MG63 (cell line): Measurements from ENCODE around the gene PPP1R16B. TPM values are rescaled to one million over a fixed set of nuclear protein-coding genes. Genes with fewer than 3 reads are reported as not detected.

Source experiments
- DNase-seq: peaks from one replicate; pipeline ENCODE4 v3.0.0-alpha.2; 2020
- H3K27me3 ChIP-seq: fragments of 250-450 bp; sonication (Bioruptor Pico); 2 replicates; pipeline ENCODE4 v1.5.1; 2020; ENCODE audit warnings: mild to moderate bottlenecking, moderate library complexity
- H3K36me3 ChIP-seq: fragments of 250-450 bp; sonication (Bioruptor Pico); 2 replicates; pipeline ENCODE4 v1.5.1; 2020; ENCODE audit warnings: mild to moderate bottlenecking, moderate library complexity
- H3K4me3 ChIP-seq: fragments of 250-450 bp; sonication (Bioruptor Pico); 2 replicates; pipeline ENCODE4 v1.5.1; 2020; ENCODE audit warnings: mild to moderate bottlenecking, moderate library complexity
- H3K9me3 ChIP-seq: fragments of 250-450 bp; sonication (Bioruptor Pico); 2 replicates; pipeline ENCODE4 v1.5.1; 2020; ENCODE audit warnings: mild to moderate bottlenecking, moderate library complexity
- total RNA-seq: library from RNA; depleted of rRNA; stranded (reverse); fragments of >200 nt; shearing (Covaris generic); gene quantifications from 2 replicates; pipeline ENCODE4 v1.2.3, GENCODE V29; 2014; ENCODE audit warnings: low replicate concordance

The PPP1R16B gene
- total RNA-seq, 1 experiment from 2014 or later, result not detected

GRCh38 chr20:38874460-38875174 lies 69.1 kb downstream of the PPP1R16B start:
- no peak for DNase-seq
- H3K4me3 ChIP-seq, result no peak overlapping the region
- H3K9me3 ChIP-seq, result no peaks in the 10 kb centered on the region; the same call in 1 of the 2 replicates
- no peaks in the 10 kb centered on the region for H3K36me3 ChIP-seq
- peaks cover 11% of the 10 kb centered on the region for H3K27me3 ChIP-seq

- Histone ChIP-seq H3K36me3 (no peaks in the 10 kb centered on the region), H3K9me3 (no peaks in the 10 kb centered on the region; the same call in 1 of the 2 replicates), H3K4me3 (no peak overlapping the region), H3K27me3 (peaks cover 11% of the 10 kb centered on the region)
- DNase-seq, result no peak
Measured at GRCh38 chr20:38875175-38875993, 69.9 kb downstream of the PPP1R16B start.

- Histone ChIP-seq H3K36me3 (no peaks in the 10 kb centered on the region), H3K9me3 (no peaks in the 10 kb centered on the region; the same call in 1 of the 2 replicates), H3K27me3 (peaks cover 8% of the 10 kb centered on the region), H3K4me3 (no peak overlapping the region)
- no peak for DNase-seq
Measured at GRCh38 chr20:38877483-38877882, 72.0 kb downstream of the PPP1R16B start.

- no peaks in the 10 kb centered on the region; the same call in 1 of the 2 replicates for H3K9me3 ChIP-seq
- DNase-seq, result no peak
- H3K36me3 ChIP-seq, result no peaks in the 10 kb centered on the region
- peaks cover 4% of the 10 kb centered on the region; the same call in 1 of the 2 replicates for H3K27me3 ChIP-seq
- no peak overlapping the region for H3K4me3 ChIP-seq
Measured at GRCh38 chr20:38878866-38879265, 73.4 kb downstream of the PPP1R16B start.

GRCh38 chr20:38880952-38881735 lies 75.6 kb downstream of the PPP1R16B start:
- Histone ChIP-seq H3K36me3 (no peaks in the 10 kb centered on the region), H3K4me3 (no peak overlapping the region), H3K27me3 (peaks cover 4% of the 10 kb centered on the region; the same call in 1 of the 2 replicates), H3K9me3 (no peaks in the 10 kb centered on the region; the same call in 1 of the 2 replicates)
- DNase-seq, result peak; percentile 41

- H3K4me3 ChIP-seq, result no peak overlapping the region
- H3K9me3 ChIP-seq, result no peaks in the 10 kb centered on the region; the same call in 1 of the 2 replicates
- H3K27me3 ChIP-seq, result peaks cover 4% of the 10 kb centered on the region; the same call in 1 of the 2 replicates
- DNase-seq, result no peak
- H3K36me3 ChIP-seq, result no peaks in the 10 kb centered on the region
Measured at GRCh38 chr20:38881806-38882440, 76.4 kb downstream of the PPP1R16B start.

- no peak for DNase-seq
- H3K4me3 ChIP-seq, result no peak overlapping the region
- H3K9me3 ChIP-seq, result no peaks in the 10 kb centered on the region; the same call in 1 of the 2 replicates
- no peaks in the 10 kb centered on the region for H3K36me3 ChIP-seq
- H3K27me3 ChIP-seq, result peaks cover 4% of the 10 kb centered on the region; the same call in 1 of the 2 replicates
Measured at GRCh38 chr20:38882600-38882999, 77.1 kb downstream of the PPP1R16B start.

GRCh38 chr20:38883081-38883980 lies 77.8 kb downstream of the PPP1R16B start:
- peaks cover 4% of the 10 kb centered on the region; the same call in 1 of the 2 replicates for H3K27me3 ChIP-seq
- no peak overlapping the region for H3K4me3 ChIP-seq
- DNase-seq, result peak; percentile 45
- no peaks in the 10 kb centered on the region for H3K36me3 ChIP-seq
- H3K9me3 ChIP-seq, result no peaks in the 10 kb centered on the region

GRCh38 chr20:38883981-38884733 lies 78.7 kb downstream of the PPP1R16B start:
- no peak for DNase-seq
- no peak overlapping the region for H3K4me3 ChIP-seq
- no peaks in the 10 kb centered on the region for H3K36me3 ChIP-seq
- H3K9me3 ChIP-seq, result no peaks in the 10 kb centered on the region
- peaks cover 2% of the 10 kb centered on the region; the same call in 1 of the 2 replicates for H3K27me3 ChIP-seq

- no peak for DNase-seq
- Histone ChIP-seq H3K4me3 (no peak overlapping the region), H3K9me3 (no peaks in the 10 kb centered on the region), H3K27me3 (peaks cover 2% of the 10 kb centered on the region; the same call in 1 of the 2 replicates), H3K36me3 (no peaks in the 10 kb centered on the region)
Measured at GRCh38 chr20:38885357-38885756, 79.9 kb downstream of the PPP1R16B start.

- no peaks in the 10 kb centered on the region for H3K36me3 ChIP-seq
- no peaks in the 10 kb centered on the region; the same call in 1 of the 2 replicates for H3K27me3 ChIP-seq
- no peaks in the 10 kb centered on the region for H3K9me3 ChIP-seq
- no peak for DNase-seq
- no peak overlapping the region for H3K4me3 ChIP-seq
Measured at GRCh38 chr20:38888059-38888831, 82.7 kb downstream of the PPP1R16B start.

GRCh38 chr20:38889050-38889449 lies 83.6 kb downstream of the PPP1R16B start:
- no peaks in the 10 kb centered on the region; the same call in 1 of the 2 replicates for H3K27me3 ChIP-seq
- no peaks in the 10 kb centered on the region for H3K9me3 ChIP-seq
- no peak for DNase-seq
- H3K4me3 ChIP-seq, result no peak overlapping the region
- H3K36me3 ChIP-seq, result no peaks in the 10 kb centered on the region

GRCh38 chr20:38889792-38890496 lies 84.4 kb downstream of the PPP1R16B start:
- Histone ChIP-seq H3K27me3 (no peaks in the 10 kb centered on the region; the same call in 1 of the 2 replicates), H3K4me3 (no peak overlapping the region), H3K9me3 (no peaks in the 10 kb centered on the region), H3K36me3 (no peaks in the 10 kb centered on the region)
- no peak for DNase-seq

- H3K36me3 ChIP-seq, result no peaks in the 10 kb centered on the region
- DNase-seq, result no peak
- no peaks in the 10 kb centered on the region; the same call in 1 of the 2 replicates for H3K27me3 ChIP-seq
- no peak overlapping the region for H3K4me3 ChIP-seq
- no peaks in the 10 kb centered on the region for H3K9me3 ChIP-seq
Measured at GRCh38 chr20:38890497-38890818, 85.0 kb downstream of the PPP1R16B start.
